Renal cortex interstitium (tissue), 11 donors: ENCODE data around the gene CRELD2. TPM values are rescaled to one million over a fixed set of nuclear protein-coding genes. Genes with fewer than 3 reads are reported as not detected.

Source experiments
- DNase-seq, 11 donors: peaks; one replicate each; pipeline ENCODE4 v3.0.0-alpha.2; 2013; ENCODE audit warnings: low read depth in 9 of 11, low spot score in 4 of 11; ENCODE audit errors: extremely low read depth in 1 of 11
- polyA plus RNA-seq, 3 donors: library from polyadenylated mRNA; unstranded; fragments of 120-200 nt; gene quantifications; one replicate each; pipeline ENCODE4 v1.2.1, GENCODE V29; 2013; ENCODE audit not compliant: insufficient read length in 3 of 3

Gene CRELD2
- polyA plus RNA-seq, 3 donors = 22.2 to 33.9 (median 32.6) TPM

DNA sequence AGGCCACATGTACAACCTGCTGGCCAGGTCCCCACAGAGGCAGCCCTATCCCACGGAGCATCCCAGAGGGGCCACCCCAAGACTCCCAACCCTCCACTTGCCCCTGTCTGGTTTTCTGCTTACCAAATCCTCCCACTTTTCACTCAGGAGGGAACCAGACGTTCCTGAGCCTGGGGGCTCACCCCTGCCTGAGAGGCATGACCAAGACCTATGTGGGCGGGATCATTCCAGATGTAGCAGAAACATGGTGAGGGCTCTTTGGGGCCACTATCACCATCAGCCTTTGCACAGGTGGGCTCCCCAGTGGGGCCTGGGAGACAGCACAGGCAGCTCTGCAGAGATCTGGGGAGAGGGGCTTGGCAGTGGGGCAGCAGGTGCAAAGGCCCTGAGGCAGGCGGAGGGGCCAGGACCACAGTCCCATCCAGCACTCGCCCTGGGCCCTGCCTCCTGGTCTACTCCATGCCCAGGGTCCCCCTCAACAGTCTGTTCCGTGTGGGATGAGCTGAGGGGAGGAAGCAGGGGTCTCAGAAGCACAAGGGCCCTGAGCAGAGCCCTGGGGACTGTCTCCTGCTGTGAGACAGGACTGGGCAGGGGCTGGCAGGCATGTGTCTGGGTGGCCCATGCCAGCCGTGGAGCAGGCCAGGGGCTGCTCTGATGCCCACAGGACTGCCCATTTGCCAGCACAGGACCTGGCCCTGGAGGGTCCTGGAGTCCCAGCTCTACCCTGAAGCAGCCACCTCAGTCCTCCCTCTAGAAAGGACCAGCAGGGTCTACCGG is 51.5 kb downstream of the CRELD2 start:
- DNase-seq = no peak

DNA sequence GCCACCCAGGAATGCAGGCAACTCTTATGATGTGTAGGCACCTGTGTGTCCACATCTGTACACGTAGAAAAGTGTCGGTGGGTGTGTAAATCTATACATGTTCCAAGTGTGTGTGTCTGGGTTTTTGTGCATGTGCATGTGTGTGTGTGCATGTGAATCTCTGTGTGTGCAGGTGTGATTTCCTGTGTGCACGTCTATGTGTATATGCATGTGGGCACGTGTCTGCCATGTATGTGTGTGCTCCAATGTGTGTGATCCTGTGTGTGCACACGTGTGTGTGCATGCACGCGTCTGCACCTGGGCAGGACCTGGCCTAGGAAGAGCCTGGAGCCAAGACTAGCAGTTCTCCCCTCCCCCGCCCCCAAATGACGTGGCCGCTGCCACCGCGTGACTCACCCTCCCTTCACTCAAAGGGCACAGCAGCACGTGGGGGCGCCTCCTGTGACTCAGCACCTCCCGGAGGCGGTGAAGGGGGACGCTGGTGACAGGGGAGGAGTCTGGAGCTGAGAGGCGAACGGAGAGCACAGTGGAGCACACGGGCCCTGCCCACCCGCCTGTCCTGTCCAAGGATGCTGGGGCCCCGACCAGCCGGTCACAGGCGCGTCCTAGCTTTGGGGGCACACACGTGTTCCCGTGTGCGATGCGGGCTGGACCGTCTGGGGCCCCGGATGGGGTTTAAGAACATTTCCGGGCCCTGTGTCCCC is 52.2 kb downstream of the CRELD2 start:
- DNase-seq = peak; percentile 58 to 88 (median 78)

GRCh38 chr22:49971232-49972162 is 53.1 kb downstream of the CRELD2 start:
- no peak for DNase-seq

- no peak for DNase-seq
Observed at GRCh38 chr22:49972163-49973017, 54.0 kb downstream of the CRELD2 start.

- DNase-seq = no peak
Observed at GRCh38 chr22:49973018-49973961, 54.9 kb downstream of the CRELD2 start.

DNA sequence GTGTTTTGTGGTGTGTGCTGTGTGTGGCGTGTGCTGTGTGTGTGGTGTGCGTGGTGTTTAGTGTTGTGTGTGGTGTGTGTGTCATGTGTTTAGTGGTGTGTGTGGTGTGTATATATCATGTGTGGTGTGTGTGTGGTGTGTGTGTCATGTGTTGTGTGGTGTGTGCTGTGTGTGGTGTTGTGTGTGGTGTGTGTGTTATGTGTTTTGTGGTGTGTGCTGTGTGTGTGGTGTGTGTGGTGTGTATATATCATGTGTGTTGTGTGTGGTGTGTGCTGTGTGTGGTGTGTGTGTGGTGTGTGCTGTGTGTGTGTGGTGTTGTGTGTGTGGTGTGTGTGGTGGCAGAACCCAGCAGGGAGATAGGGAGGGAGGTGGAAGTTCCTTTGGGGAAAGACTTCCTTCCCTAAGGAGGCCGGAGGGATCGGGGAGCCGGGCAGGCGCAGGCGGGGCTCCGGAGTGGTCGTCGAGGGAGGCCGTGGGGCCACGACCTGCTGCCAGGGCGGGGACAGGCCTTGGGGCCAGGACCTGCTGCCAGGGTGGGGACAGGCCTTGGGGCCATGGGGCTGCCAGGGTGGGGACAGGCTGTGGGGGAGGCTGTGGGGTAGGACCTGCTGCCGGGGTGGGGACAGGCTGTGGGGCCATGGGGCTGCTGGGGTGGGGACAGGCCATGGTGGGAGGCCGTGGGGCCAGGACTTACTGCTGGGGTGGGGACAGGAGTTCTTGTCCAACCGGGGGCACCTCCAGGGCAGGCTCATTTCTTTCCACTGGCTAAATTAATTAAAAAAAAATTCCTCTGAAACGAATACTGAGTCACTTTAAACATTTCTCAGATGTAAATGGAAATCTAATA is 57.3 kb downstream of the CRELD2 start:
- no peak for DNase-seq

DNA sequence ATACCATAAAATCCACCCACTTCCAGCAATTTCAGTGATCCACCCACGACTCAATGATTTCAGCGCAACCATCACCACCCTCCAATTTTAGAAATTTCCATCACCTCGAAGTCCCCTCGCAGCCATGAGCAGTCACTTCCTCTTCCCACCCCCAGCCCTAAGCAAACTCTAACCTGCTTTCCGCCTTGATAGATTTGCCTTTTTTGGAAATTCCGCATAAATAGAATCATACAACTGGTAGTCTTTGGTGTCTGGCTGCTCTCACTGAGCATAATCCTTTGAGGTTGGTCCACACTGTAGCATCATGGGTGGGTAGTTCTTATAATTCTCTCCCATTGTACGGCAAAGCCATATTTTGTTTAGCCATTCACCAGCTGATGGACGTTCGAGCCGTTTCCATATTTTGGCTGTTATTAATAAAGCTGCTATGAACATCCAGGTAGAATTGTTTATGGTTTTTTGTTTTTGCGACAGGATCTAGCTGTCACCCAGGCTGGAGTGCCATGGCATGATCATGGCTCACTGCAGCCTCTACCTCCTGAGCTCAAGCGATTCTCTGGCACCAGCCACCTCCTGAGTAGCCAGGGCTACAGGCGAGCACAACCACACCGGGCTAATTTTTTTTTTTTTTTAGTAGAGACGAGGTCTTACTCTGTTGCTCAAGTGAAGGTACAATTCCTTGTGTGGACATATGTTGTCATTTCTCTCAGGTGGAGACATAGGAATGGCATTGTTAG is 58.2 kb downstream of the CRELD2 start:
- DNase-seq = no peak

Other genes starting within 250 kb of the CRELD2 start
- 10 to 100 TPM; 34.5 to 42.1 (median 41.9) TPM for gene BRD1, start 90.8 kb upstream of the CRELD2 start, polyA plus RNA-seq
- gene ZBED4, start 64.8 kb upstream of the CRELD2 start, polyA plus RNA-seq = 10 to 100 TPM; 15.2 to 18.6 (median 17.2) TPM
- gene ALG12, start 196 bp upstream of the CRELD2 start, polyA plus RNA-seq = 10 to 100 TPM; 23.4 to 38.3 (median 33.4) TPM
- 10 to 100 TPM; 14.3 to 25.1 (median 20.3) TPM for gene PIM3, start 42.1 kb downstream of the CRELD2 start, polyA plus RNA-seq
- under 1 TPM in 2 of 3 donors, not detected in 1; 0.04 to 0.06 TPM for gene IL17REL, start 94.1 kb downstream of the CRELD2 start, polyA plus RNA-seq
- gene TTLL8, start 139.7 kb downstream of the CRELD2 start, polyA plus RNA-seq = not detected
- 1 to 10 TPM in 2 of 3 donors, under 1 TPM in 1; 0.77 to 1.4 (median 1.3) TPM for gene MLC1, start 166.8 kb downstream of the CRELD2 start, polyA plus RNA-seq
- gene MOV10L1, start 171.4 kb downstream of the CRELD2 start, polyA plus RNA-seq = 1 to 10 TPM in 1 of 3 donors, under 1 TPM in 2; 0.58 to 1.3 (median 0.78) TPM